T1000 (cell line): ENCODE data around the gene PDE11A.
"Not testable (repeated sequence)": the region's sequence is repeated elsewhere in the genome, so short reads cannot be mapped to it uniquely, and the experiment has no call there.

ENCODE experiments used
- DNase-seq: peaks from one replicate; lab custom pipeline; 2025; ENCODE audit warnings: mixed read lengths; lab: John Stamatoyannopoulos, UW

Gene PDE11A

GRCh38 chr2:178008636-178009289 is 63.8 kb downstream of the PDE11A start:
- DNase-seq: no peak

- no peak for DNase-seq
Measured at GRCh38 chr2:178006710-178007109, 65.9 kb downstream of the PDE11A start.

DNA sequence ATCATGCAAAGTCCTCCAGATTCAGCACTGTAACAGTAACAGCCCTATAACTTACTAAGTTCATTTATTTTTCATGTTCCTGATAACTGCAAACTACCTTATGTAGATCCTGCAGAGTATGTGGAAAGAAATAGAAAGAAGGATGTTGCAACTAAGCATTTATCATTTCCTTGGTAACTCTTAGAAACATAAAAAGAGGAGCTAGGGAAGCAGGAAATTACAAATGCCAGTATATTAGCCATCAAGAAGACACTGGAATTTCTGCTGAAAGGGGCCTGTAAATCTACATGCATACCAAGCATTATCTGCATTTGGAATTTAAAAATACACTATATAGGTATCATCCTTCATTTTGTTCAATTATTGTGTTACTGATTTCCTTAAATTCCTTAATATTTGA is 66.8 kb downstream of the PDE11A start:
- DNase-seq: no peak

- no peak for DNase-seq
Measured at GRCh38 chr2:178002038-178002437, 70.5 kb downstream of the PDE11A start.

DNA sequence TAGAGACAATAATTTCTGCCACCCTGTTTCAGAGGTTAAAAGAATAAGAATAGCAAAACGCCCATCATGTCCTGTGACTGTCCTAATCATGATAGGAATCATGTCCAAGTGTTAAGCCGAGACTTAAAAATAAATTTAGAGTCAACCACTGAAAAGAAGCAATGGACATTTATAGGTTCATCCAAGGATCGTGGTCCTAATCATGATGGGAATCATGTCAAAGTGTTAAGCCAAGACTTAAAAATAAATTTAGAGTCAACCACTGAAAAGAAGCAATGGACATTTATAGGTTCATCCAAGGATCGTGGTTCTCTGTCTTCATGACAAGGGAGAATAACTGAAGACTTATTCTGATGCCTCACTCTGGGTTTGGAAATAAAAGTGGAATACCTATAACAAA is 73.6 kb downstream of the PDE11A start:
- no peak for DNase-seq

DNA sequence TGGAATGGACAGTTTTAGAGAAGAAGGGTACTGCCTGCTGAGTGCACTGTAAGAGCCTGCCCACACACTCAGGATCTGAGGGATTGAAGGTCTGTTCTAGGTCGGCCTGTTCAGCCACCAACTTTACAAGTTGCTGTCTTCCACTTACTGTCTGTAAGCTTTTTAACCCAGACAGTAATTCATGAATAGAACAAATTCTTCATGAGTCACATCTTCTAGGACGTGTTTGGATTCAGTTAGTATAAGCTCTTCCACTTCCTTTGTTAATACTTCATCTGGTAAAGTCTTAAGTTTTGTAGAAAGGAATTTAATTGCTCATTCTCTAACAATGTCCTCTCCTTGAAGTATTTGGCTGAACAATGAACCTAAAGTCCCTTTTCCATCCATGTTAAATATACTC is 74.6 kb downstream of the PDE11A start:
- no peak for DNase-seq

DNA sequence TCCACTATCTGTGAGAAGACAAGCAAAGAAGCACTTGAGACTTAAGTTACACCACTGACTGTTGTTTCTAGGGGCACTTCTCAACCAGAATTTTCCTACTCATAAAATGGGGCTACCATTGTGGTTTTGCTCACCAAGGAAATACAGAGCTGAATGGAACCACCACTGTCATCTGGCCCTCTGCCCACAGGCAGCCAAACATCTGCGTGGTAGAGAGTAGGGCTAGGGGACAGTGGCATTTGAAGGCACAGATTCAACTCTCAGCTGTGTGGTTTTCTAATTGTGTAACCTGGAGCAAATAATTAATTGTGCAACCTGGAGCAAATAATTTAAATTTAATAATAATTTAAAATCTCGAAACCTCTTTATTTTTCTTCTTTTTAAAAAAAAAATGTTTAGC is 79.6 kb downstream of the PDE11A start:
- DNase-seq: no peak

DNA sequence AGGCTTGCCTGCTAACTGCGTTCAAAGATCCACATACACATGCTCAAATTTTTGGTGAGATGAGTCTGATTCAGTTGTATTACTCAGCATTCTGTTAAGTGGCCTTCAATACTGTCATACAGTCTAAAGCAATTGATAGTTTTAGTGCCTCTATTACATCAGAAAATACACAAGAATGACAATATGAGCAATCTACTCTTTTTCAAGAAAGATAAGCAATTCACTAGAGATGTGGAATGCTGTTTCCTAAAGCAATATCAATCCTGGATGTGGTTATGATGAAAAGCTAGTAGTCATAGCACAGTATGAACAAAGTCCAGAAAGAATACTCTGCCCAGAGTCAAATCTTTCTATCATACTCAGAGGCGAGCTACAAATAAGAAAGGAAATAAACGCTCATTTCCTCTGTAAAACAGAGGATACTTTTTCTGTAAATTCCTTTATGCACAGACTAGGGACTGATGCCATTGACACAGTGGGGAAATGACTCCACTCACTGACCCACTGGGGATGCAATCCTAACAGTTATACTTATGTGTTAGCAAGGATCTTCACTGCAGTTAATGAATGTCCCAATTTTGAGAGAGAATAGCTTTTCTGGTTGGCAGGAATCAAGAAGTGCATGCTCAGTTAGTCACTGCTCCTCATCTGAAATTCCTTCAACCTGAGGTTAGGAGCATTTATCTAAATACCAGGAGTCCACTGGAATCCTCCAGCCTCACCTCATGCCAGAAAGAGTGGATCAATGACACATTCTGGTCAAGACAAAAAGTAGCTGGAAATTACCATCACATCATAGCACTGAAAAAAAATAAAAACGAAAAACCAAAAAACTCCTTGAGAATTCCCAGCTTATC is 83.3 kb downstream of the PDE11A start:
- no peak for DNase-seq

DNA sequence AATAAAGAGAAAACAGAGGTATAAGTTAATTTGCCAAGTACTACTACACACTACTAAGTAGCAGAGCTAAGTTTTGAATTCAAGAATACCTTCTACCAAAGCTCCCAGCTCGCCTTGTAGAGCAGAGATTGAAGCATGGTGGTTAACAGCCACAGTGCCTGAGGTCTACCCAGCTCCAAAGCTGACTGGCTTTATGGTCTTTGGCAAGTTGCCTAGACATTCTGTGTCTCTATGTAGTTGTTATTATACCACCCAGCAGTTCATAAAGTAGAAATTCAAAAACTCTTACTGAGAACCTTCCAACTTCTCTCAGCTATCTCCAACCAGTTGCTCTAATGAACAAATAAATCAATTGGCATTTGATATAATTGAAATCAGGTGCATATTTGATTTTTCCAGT is 87.8 kb downstream of the PDE11A start:
- no peak for DNase-seq

GRCh38 chr2:177983183-177983788 is 89.3 kb downstream of the PDE11A start:
- DNase-seq: no peak

DNA sequence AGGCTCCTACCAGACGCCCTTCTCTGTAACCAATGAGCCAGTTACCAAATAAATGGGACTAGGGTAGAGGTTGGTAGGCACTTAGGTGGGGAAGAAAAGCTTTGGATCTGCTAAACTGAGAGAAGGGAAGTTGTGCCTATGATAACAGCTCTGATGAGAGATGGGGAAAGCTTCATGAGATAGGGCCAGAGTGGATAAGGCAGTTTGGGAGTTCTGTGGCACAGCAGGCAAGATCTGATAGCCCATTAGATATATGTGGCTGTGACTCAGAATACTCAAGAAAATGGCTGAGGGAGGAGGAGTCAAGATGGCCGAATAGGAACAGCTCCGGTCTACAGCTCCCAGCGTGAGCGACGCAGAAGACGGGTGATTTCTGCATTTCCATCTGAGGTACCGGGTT is 99.8 kb downstream of the PDE11A start:
- DNase-seq: no peak

DNA sequence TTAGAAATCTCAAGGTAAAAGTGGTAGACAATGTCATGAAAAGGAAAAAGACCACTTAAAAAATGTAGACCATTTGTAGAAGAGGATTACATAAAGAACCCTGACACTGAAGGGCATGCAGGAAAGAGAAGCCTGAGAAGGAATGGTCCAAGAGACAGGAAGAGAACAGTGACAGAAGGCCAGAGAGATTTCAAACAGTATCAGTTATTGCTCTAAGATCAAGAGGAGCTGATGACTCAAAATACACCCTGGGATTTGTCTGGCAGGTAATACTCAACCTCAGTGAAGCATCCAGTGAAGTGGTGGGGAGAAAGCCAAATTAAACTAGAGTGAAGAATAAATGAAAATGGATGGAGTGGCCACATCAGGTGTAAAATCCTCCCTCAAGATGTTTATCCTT is 100.5 kb downstream of the PDE11A start:
- DNase-seq: no peak

DNA sequence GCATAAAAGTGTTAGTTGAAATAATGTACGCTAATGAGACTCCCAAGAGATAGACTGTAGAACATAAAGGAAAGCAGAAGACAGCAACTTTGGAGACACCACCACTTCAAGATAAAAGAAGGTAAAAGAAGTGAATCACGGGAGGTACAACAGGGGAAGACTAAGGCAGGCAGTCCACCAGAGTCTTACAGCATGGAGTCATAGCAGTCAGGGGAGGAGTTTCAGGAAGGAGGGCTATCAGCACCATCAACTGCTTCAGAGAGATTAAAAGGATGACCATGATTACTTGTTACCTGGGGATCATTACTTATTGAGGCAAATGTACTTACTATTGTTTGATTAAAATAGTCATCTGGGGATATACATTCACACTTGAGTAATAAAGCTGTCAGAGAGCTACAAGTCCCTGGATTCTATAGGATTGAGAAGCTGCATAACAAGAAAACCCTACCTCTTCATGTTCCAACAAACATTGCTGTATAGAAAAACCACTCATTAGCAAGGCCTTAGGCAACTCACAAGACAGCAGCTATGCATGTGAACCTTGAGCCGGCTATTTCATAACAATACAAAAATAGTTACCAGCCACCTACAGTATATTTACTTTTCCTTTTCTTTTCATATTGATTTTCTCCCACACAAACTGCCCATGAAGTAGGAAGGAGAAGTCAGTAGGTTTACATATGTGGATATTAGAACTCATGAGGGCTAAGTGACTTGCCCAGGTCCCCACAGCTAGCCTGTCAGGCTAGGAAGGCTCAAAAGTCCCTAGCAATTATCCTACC is 101.7 kb downstream of the PDE11A start:
- no peak for DNase-seq

GRCh38 chr2:177964892-177965291 is 107.7 kb downstream of the PDE11A start:
- DNase-seq: no peak

GRCh38 chr2:177952151-177952550 is 120.4 kb downstream of the PDE11A start:
- DNase-seq: no peak

DNA sequence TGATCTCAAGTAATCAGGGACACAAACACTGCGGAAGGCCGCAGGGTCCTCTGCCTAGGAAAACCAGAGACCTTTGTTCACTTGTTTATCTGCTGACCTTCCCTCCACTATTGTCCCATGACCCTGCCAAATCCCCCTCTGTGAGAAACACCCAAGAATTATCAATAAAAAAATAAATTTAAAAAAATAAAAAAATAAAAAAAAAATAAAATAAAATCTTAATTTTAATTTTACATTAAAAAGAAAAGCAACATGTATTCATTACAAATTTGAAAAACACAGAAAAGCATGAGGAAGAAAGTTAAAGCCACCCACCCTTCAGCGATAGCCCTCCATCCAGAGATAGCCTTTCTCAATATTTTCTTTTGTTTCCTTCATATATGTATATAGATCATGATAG is 125.0 kb downstream of the PDE11A start:
- DNase-seq: not testable (repeated sequence)

DNA sequence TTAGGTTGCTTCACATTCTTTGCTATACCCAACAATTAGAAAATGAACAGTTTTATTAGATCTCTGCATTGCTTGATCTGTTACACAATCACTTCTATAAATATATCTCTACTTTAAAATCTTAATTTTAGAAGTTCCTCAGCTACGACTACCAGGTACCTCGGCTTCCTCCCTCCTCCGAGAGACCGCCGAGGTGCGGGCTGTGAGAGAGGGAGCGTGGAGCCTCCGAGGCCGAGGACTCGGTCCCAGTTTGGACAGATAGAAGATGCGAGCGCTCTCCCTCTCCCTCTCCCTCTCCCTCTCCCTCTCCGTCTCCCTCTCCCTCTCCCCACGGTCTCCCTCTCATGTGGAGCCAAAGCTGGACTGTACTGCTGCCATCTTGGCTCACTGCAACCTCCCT is 128.0 kb downstream of the PDE11A start:
- DNase-seq: not testable (repeated sequence)

GRCh38 chr2:177942731-177943130 is 129.8 kb downstream of the PDE11A start:
- no peak for DNase-seq

GRCh38 chr2:177939211-177939610 is 133.4 kb downstream of the PDE11A start:
- DNase-seq: no peak

- DNase-seq: no peak
Measured at GRCh38 chr2:177930916-177931315, 141.7 kb downstream of the PDE11A start.

DNA sequence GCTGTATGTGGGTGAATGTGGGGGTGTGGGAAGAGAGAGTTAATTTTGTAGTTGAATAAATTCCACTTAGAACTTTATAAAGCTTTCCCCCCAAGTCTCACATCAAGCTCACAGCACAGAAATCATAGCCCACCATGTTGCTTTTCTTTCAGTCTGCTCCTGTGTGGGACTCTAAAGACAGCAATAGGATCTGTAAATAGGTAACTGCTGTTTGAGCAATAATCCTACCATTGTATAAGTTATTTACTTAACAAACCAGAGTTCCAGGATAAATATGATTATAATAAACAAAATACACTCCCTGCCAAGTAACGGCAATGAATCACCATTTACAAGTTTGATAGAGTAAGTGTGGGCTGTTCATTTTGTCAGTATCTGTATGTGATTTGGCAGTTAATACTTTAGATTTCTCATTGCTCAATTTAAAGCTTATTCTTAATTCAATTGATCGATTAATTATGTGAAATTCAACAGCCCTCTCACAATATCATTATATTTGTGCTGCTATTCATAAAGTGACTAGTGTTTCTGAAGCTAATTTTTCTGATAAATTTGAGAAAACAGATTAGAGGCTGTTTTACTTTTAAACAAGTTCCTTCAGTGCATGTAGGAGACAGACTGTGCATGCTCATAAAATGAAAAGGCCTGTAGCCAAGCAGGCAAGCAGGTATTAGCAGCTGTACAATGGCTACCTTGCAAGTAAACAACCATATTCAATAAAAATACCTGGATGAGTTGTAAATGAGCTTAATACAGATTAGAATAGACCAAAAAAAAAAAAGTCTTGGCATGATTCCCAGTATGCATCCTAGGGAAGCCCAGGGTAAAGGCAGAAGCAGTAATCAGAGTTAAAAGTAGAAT is 142.7 kb downstream of the PDE11A start:
- DNase-seq: no peak
